HepG2 (cell line): ENCODE results near the gene CACNA1F.

Experiments
- BRCA1 ChIP-seq: sonication (generic); formaldehyde crosslinking; IDR thresholded peaks from 2 replicates; pipeline ENCODE4 v1.4.0; 2020; ENCODE audit warnings: missing genetic modification reagents
- CTCF ChIP-seq: sonication (generic); formaldehyde crosslinking; IDR thresholded peaks from 2 replicates; pipeline ENCODE4 v1.5.0; 2020; ENCODE audit warnings: mild to moderate bottlenecking, missing genetic modification reagents, moderate library complexity
- YY1 ChIP-seq: IDR thresholded peaks from 2 replicates; pipeline ENCODE4 v1.6.1; 2011; ENCODE audit warnings: low read length, low read depth, moderate library complexity, mild to moderate bottlenecking; ENCODE audit not compliant: insufficient read depth, insufficient replicate concordance

GRCh38 chrX:49256268-49256995, 23.3 kb upstream of the CACNA1F start:
- no peak for TF ChIP-seq YY1
- TF ChIP-seq CTCF (CRISPR knock-in tag), result no peak
- no peak for TF ChIP-seq BRCA1 (CRISPR knock-in tag)
